Ovary (tissue), 9 donors: ENCODE measurements around the gene TRIOBP. TPM values are rescaled to one million over a fixed set of nuclear protein-coding genes. Genes with fewer than 3 reads are reported as not detected.

ENCODE experiments used
- DNase-seq, 5 donors: peaks; one replicate each; pipeline ENCODE4 v3.0.0-alpha.2; 2019 to 2020
- H3K27ac ChIP-seq, 2 donors: fragments of 200-600 bp; one replicate each; pipeline versions ENCODE4 v1.5.1 to v1.8.0; 2019 to 2022
- H3K27me3 ChIP-seq: fragments of 200-600 bp; one replicate; pipeline ENCODE4 v1.8.0; 2022
- H3K36me3 ChIP-seq: fragments of 200-600 bp; sonication (generic); one replicate; pipeline ENCODE4 v1.5.1; 2019
- H3K4me1 ChIP-seq: one replicate; pipeline ENCODE4 v1.8.1; 2013; ENCODE audit warnings: mild to moderate bottlenecking, moderate library complexity; ENCODE audit not compliant: insufficient read depth
- H3K4me3 ChIP-seq: fragments of 200-600 bp; sonication (generic); one replicate; pipeline ENCODE4 v1.5.1; 2017
- H3K9me3 ChIP-seq, 2 donors: fragments of 200-600 bp in 1 of 2; sonication (generic) in 1 of 2; one replicate each; pipeline versions ENCODE4 v1.5.1 to v1.8.1; 2013 to 2019; ENCODE audit warnings: mild to moderate bottlenecking in 1 of 2, moderate library complexity in 1 of 2
- EP300 ChIP-seq: sonication (generic); formaldehyde crosslinking; IDR thresholded peaks from one replicate; pipeline ENCODE4 v1.6.1; 2017; ENCODE audit warnings: antibody characterized with exemption
- POLR2A ChIP-seq: fragments of 450-650 bp; IDR thresholded peaks from one replicate; pipeline ENCODE4 v1.6.1; 2017; ENCODE audit warnings: antibody characterized with exemption, mild to moderate bottlenecking, moderate library complexity
- WGBS, 3 donors: extraction: QIAGEN DNeasy Blood & Tissue Kit in 1 of 3; methylation state at CpG; one replicate each; pipeline versions ENCODE4 v1.1.5 to v1.1.7; 2013 to 2017; 5-methylcytosine and 5-hydroxymethylcytosine counted together
- intact Hi-C, 4 donors: fragments of 100-400 bp; cut with DNase I; formaldehyde crosslinking; loops; one replicate each; pipeline versions ENCODE4 v1.11.0 to v1.15.1; 2022 to 2023
- polyA plus RNA-seq, 2 donors: library from polyadenylated mRNA; stranded (reverse); fragments of 200-250 nt in 1 of 2; fragments of 350-450 nt in 1 of 2; fragmentation: Illumina TruSeq in 1 of 2; extraction: RNeasy Lipid Tissue Mini Kit (QIAGEN cat#74804) in 1 of 2; gene quantifications; one replicate each; pipeline ENCODE4 v1.2.3, GENCODE V29; 2013 to 2014
- total RNA-seq, 7 donors: library from RNA; depleted of rRNA in 2 of 7; stranded (reverse); fragments of >200 nt in 2 of 7; fragmentation: NEBNext Ultra II Directional in 3 of 7; extraction: Animal tissue kit (Norgen Biotek cat#: 25700) in 3 of 7; gene quantifications; one replicate each; pipeline versions ENCODE4 v1.1.0 to v1.2.4, GENCODE V29; 2016 to 2023
- TF ChIP-seq, protein P1 (sequence below), 3 donors: fragments of 450-650 bp in 2 of 3; fragments of 200-600 bp in 1 of 3; IDR thresholded peaks; one replicate each; pipeline versions ENCODE4 v1.5.1 to v1.8.0; 2016 to 2022; ENCODE audit warnings: antibody characterized with exemption in 3 of 3, mild to moderate bottlenecking in 1 of 3
- donor health status: DM: no; HTN: no; CAD: no; lungs with moderate emphysema.
- donor health status: DM: no; HTN: no; CAD: no.
- donor health status: Bipolar disorder and iron deficiency.
- donor health status: DM: yes; HTN: yes; CAD: no.
- donor health status: DM: no; HTN: no; CAD: no.
- donor health status: DM: yes; HTN: yes; CAD: no.

The TRIOBP gene
- total and polyA plus RNA-seq, 9 donors, result 19.5 to 175 (median 86.8) TPM

DNA sequence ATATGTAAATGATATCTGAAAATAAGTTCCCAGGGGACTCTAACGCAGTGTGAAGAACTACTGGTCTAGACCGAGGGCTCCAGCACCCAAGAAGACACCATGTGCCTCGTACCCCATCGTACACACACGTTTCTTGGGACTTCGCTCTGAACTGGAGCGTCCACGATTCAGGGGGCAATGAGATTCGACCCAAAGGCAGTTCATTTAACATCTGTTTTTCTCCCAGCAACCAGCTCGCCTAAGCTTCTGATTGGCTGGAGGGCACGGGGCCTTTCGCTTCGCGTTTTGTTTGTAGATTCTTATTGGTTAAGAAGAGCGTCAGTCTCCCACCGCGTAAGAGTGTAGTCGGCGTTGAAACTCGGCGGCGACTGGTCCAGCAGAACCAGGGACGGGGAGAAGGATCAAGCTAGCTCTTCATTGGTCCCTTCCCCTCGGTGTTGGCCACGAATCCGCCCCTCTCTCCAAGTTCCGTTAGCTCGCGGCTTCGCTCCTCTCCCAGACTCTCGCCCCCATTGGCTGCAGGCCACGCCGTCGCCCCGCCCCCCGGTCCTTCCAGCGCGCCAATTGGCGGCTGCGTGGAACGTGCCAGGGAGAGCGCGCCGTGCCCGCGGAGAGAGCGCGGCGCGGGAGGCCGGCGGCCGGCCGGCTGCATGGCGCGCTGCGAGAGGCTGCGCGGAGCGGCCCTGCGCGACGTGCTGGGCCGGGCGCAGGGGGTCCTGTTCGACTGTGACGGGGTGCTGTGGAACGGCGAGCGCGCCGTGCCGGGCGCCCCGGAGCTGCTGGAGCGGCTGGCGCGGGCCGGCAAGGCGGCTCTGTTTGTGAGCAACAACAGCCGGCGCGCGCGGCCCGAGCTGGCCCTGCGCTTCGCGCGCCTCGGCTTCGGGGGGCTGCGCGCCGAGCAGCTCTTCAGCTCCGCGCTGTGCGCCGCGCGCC lies 38.4 kb upstream of the TRIOBP start, which contains the start of gene PDXP:
PDXP (plus strand) TSS at position 591 of the 933 bp plus-strand sequence; CDS start at position 651, 60 bp downstream.
- WGBS, 3 donors, result 0 to 1% (median 0%) methylated on average over 55 to 101 of the region's 101 CpGs
- peak; percentile 99 to 100 (median 100) for DNase-seq
- Histone ChIP-seq H3K4me3 (peak within 1 kb of the TSS; percentile 62), H3K27me3 (no peaks in the 10 kb centered on the region), H3K9me3 (no peaks in the 10 kb centered on the region), H3K27ac (peak within 1 kb of the TSS in 1 of 2 donors; percentile 71), H3K4me1 (peaks cover 8% of the 10 kb centered on the region), H3K36me3 (no peaks in the 10 kb centered on the region)
- TF ChIP-seq POLR2A, result peak; percentile 74
- TF ChIP-seq, protein P1, sequence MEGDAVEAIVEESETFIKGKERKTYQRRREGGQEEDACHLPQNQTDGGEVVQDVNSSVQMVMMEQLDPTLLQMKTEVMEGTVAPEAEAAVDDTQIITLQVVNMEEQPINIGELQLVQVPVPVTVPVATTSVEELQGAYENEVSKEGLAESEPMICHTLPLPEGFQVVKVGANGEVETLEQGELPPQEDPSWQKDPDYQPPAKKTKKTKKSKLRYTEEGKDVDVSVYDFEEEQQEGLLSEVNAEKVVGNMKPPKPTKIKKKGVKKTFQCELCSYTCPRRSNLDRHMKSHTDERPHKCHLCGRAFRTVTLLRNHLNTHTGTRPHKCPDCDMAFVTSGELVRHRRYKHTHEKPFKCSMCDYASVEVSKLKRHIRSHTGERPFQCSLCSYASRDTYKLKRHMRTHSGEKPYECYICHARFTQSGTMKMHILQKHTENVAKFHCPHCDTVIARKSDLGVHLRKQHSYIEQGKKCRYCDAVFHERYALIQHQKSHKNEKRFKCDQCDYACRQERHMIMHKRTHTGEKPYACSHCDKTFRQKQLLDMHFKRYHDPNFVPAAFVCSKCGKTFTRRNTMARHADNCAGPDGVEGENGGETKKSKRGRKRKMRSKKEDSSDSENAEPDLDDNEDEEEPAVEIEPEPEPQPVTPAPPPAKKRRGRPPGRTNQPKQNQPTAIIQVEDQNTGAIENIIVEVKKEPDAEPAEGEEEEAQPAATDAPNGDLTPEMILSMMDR (IDR thresholded peaks at IDR 0.05), result no peak
- intact Hi-C loops, result loop anchor here in 1 of 4 donors (2.0 kb wide), 1 partner anchor 16 kb away; the partner anchor contains the start of gene LGALS1

DNA sequence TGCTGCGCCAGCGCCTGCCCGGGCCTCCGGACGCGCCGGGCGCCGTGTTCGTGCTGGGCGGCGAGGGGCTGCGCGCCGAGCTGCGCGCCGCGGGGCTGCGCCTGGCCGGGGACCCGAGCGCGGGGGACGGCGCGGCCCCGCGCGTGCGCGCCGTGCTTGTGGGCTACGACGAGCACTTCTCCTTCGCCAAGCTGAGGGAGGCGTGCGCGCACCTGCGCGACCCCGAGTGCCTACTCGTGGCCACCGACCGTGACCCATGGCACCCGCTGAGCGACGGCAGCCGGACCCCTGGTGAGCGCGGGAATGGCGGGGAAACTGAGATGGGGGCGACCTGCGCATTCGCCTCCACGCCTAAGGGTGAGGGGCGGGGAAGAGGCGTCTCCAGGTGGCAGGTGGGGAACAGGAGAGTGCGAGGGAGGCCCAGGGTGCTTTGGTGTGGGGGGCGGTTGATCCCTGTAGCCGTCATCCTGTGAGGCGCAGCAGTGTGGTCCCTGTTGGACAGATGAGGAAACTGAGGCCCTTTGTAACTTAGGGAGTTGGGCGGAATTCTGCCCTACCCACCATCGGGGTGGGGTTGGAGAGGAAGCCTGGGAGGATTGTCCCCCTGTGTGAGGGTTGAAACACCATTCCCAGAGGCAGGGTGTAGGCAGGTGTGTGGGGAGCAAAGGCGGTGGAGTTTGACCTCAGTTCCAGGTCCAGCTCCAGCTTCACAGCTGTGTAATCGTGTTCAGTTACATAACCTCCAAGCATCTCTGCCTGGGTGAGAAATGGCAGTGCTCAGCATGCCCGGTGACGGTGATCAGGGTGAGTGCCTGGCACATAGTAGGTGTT lies 37.6 kb upstream of the TRIOBP start:
- TF ChIP-seq POLR2A (no peak), EP300 (no peak)
- TF ChIP-seq, protein P1 (IDR thresholded peaks at IDR 0.05), result no peak
- Histone ChIP-seq H3K27ac (no peak overlapping the region), H3K9me3 (no peaks in the 10 kb centered on the region), H3K36me3 (no peaks in the 10 kb centered on the region), H3K4me1 (peaks cover 8% of the 10 kb centered on the region), H3K4me3 (peak overlapping the region; percentile 62), H3K27me3 (no peaks in the 10 kb centered on the region)
- 2 to 4% (median 2%) methylated on average over 37 to 68 of the region's 68 CpGs for WGBS, 3 donors
- peak in 4 of 5 donors; percentile 26 to 67 (median 50) for DNase-seq
- intact Hi-C loops, result loop anchor here in 1 of 4 donors (2.0 kb wide), 1 partner anchor 16 kb away; the partner anchor contains the start of gene LGALS1

DNA sequence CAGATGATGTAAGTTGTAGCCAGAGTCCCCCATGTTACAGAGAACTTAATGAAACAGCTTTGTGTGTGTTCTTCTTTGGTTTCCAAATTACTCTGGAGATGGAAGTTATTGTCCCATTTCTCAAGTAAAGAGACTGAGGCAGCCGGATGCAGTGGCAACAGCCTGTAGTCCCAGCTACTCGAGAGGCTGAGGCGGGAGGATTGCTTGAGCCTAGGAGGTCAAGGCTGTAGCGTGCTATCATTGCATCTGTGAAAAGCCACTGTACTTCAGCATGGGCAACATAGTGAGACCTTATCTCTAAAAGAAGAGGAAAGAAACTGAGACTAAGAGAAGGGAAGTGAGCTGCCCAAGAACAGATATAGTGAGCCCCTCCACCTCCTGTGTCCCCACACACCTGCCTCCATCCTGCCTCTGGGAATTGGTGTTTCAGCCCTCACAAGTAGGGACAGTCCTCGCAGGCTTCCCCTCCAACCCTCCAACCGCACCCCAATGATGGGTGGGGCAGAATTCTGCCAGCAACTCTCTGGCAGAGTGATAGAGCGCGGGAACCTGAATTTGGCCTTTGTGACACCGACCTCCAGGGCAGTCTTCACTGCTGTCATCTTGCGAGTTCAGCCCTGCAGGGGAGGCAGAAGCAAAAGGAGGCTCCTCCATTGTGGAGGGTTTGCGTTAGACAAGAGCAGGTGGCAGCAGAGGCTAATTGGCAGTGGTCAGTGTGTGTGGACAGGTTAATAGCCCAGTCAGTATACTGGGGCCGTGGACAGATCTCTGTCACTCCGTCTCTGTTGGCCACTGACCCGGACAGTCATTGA lies 36.7 kb upstream of the TRIOBP start:
- DNase-seq, result peak in 1 of 5 donors; percentile 32
- peak overlapping the region; percentile 62 for H3K4me3 ChIP-seq
- TF ChIP-seq POLR2A (no peak), EP300 (no peak)
- TF ChIP-seq, protein P1 (IDR thresholded peaks at IDR 0.05), result no peak
- no peak overlapping the region for H3K27ac ChIP-seq
- intact Hi-C loops, result loop anchor here in 1 of 4 donors (2.0 to 5.0 kb wide), 2 partner anchors 15 to 142 kb away; partner anchors contain the start of gene LGALS1
- H3K27me3 ChIP-seq, result no peaks in the 10 kb centered on the region
- peaks cover 11% of the 10 kb centered on the region for H3K4me1 ChIP-seq
- no peaks in the 10 kb centered on the region for H3K9me3 ChIP-seq
- 69 to 72% (median 72%) methylated on average over 14 of the region's 14 CpGs for WGBS, 3 donors
- no peaks in the 10 kb centered on the region for H3K36me3 ChIP-seq
